MCF 10A (cell line): ENCODE measurements around the gene SPOUT1. TPM values are rescaled to one million over a fixed set of nuclear protein-coding genes. Genes with fewer than 3 reads are reported as not detected.
"Not testable (repeated sequence)": the region's sequence is repeated elsewhere in the genome, so short reads cannot be mapped to it uniquely, and the experiment has no call there.

Experiments
- BruUV-seq: library from RNA; stranded (reverse); fragments of 400-500 nt; replicated peaks from 2 replicates; lab custom pipeline; 2021; lab: Mats Ljungman, UMichigan
- CTCF ChIA-PET: fragments of 300-600 bp; sonication (Branson Sonifier 250); formaldehyde crosslinking; extraction: SDS; loops from one replicate; lab custom pipeline; 2021; ENCODE audit warnings: antibody characterized with exemption, inconsistent platforms; lab: Yijun Ruan, JAX
- POLR2A ChIA-PET: fragments of 300-600, 350-650 bp; sonication (Branson Sonifier 250); formaldehyde crosslinking; extraction: SDS; loops from one replicate; lab custom pipeline; 2020; ENCODE audit warnings: antibody characterized with exemption, inconsistent platforms; lab: Yijun Ruan, JAX
- DNase-seq: peaks from one replicate; pipeline ENCODE4 v3.0.0-alpha.2; 2018; ENCODE audit not compliant: unreplicated experiment
- H3K27ac Mint-ChIP-seq: one replicate; pipeline ENCODE4 v1.8.0; 2022; ENCODE audit warnings: mild to moderate bottlenecking, low read depth, mixed read lengths; ENCODE audit not compliant: unreplicated experiment
- H3K27me3 Mint-ChIP-seq: one replicate; pipeline ENCODE4 v1.8.0; 2022; ENCODE audit warnings: mixed read lengths; ENCODE audit not compliant: insufficient read depth, unreplicated experiment
- H3K36me3 Mint-ChIP-seq: one replicate; pipeline ENCODE4 v1.8.0; 2022; ENCODE audit warnings: mild to moderate bottlenecking, moderate library complexity, mixed read lengths; ENCODE audit not compliant: insufficient read depth, unreplicated experiment
- H3K4me1 Mint-ChIP-seq: one replicate; pipeline ENCODE4 v1.8.0; 2022; ENCODE audit warnings: mixed read lengths; ENCODE audit not compliant: insufficient read depth, unreplicated experiment
- H3K4me3 Mint-ChIP-seq: one replicate; pipeline ENCODE4 v1.8.0; 2022; ENCODE audit warnings: mild to moderate bottlenecking, moderate library complexity, mixed read lengths; ENCODE audit not compliant: unreplicated experiment
- H3K9me3 Mint-ChIP-seq: one replicate; pipeline ENCODE4 v1.8.0; 2022; ENCODE audit warnings: mixed read lengths; ENCODE audit not compliant: unreplicated experiment
- intact Hi-C: fragments of 100-400 bp; cut with micrococcal nuclease; formaldehyde crosslinking; loops from 2 replicates; pipeline ENCODE4 v1.14.1; 2022
- total RNA-seq: library from RNA; stranded (reverse); gene quantifications from 2 replicates; pipeline ENCODE4 v1.2.3, GENCODE V29; 2022
- TF ChIP-seq, protein P1 (sequence below): fragments of 200-600 bp; IDR thresholded peaks from one replicate; pipeline ENCODE4 v1.8.0; 2022; ENCODE audit warnings: antibody characterized with exemption, mild to moderate bottlenecking; ENCODE audit not compliant: unreplicated experiment

Gene SPOUT1
- total RNA-seq, 1 experiment from 2014 or later, result 32.4 TPM

DNA sequence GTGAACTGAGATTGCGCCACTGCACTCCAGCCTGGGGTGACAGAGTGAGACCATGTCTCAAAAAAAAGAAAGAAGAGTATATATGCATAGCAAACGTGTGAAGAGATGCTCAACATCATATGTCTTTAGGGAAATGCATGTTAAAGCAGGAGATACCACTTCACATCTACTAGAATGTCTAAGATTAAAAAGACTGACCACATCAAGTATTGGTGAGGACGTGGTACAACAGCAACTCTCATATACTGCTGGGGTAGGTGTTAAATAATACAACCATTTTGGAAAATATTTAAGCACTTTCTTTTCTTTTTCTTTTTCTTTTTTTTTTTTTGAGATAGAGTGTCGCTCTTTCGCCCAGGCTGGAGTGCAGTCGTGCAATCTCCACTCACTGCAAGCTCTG is 44.2 kb downstream of the SPOUT1 start:
- intact Hi-C loops, result no loop called here
- ChIA-PET CTCF (interaction anchor here (0.7 kb wide), 1 partner anchor 218 kb away, joined by 3 read pairs; no protein-coding TSS in a partner anchor), POLR2A (interaction anchor here (1.1 to 1.7 kb wide), 2 partner anchors 14 to 33 kb away, joined by 3 to 7 read pairs; partner anchors contain the start of gene ZER1)
- Mint-ChIP-seq H3K9me3 (peaks cover 7% of the 10 kb centered on the region), H3K27ac (no peak overlapping the region), H3K4me3 (no peak overlapping the region), H3K36me3 (peaks cover 1% of the 10 kb centered on the region), H3K4me1 (no peaks in the 10 kb centered on the region), H3K27me3 (no peaks in the 10 kb centered on the region)
- TF ChIP-seq, protein P1, sequence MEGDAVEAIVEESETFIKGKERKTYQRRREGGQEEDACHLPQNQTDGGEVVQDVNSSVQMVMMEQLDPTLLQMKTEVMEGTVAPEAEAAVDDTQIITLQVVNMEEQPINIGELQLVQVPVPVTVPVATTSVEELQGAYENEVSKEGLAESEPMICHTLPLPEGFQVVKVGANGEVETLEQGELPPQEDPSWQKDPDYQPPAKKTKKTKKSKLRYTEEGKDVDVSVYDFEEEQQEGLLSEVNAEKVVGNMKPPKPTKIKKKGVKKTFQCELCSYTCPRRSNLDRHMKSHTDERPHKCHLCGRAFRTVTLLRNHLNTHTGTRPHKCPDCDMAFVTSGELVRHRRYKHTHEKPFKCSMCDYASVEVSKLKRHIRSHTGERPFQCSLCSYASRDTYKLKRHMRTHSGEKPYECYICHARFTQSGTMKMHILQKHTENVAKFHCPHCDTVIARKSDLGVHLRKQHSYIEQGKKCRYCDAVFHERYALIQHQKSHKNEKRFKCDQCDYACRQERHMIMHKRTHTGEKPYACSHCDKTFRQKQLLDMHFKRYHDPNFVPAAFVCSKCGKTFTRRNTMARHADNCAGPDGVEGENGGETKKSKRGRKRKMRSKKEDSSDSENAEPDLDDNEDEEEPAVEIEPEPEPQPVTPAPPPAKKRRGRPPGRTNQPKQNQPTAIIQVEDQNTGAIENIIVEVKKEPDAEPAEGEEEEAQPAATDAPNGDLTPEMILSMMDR, result no peak
- DNase-seq, result no peak
- no TSS peak for BruUV-seq

DNA sequence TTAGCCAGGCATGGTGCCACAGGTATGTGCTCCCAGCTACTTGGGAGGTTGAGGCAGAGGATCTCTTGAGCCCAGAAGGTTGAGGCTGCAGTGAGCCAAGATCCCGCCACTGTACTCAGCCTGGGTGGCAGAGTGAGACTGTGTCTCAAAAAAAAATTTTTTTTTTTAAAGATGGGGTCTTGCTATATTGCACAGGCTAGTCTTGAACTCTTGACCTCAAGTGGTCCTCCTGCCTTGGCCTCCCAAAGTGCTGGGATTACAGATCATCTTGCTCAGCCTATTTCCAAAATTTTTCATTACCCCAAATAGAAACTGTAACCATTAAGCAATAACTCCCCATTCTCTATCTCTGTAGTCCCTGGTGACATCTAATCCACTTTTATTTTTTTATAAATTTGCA is 46.9 kb downstream of the SPOUT1 start:
- no peaks in the 10 kb centered on the region for H3K4me1 Mint-ChIP-seq
- no peak for DNase-seq
- H3K9me3 Mint-ChIP-seq, result peaks cover 7% of the 10 kb centered on the region
- TF ChIP-seq, protein P1, result no peak
- H3K4me3 Mint-ChIP-seq, result no peak overlapping the region
- H3K27ac Mint-ChIP-seq, result no peak overlapping the region
- CTCF ChIA-PET, result interaction anchor here (0.5 to 0.7 kb wide), 3 partner anchors 101 to 145 kb away, joined by 3 to 5 read pairs (median 3); no protein-coding TSS in a partner anchor
- no TSS peak for BruUV-seq
- POLR2A ChIA-PET, result interaction anchor here (0.6 to 2.3 kb wide), 6 partner anchors 9 to 162 kb away, joined by 3 to 8 read pairs (median 4); partner anchors contain the start of gene ZER1
- no peaks in the 10 kb centered on the region for H3K27me3 Mint-ChIP-seq
- intact Hi-C loops, result no loop called here
- H3K36me3 Mint-ChIP-seq, result no peaks in the 10 kb centered on the region

DNA sequence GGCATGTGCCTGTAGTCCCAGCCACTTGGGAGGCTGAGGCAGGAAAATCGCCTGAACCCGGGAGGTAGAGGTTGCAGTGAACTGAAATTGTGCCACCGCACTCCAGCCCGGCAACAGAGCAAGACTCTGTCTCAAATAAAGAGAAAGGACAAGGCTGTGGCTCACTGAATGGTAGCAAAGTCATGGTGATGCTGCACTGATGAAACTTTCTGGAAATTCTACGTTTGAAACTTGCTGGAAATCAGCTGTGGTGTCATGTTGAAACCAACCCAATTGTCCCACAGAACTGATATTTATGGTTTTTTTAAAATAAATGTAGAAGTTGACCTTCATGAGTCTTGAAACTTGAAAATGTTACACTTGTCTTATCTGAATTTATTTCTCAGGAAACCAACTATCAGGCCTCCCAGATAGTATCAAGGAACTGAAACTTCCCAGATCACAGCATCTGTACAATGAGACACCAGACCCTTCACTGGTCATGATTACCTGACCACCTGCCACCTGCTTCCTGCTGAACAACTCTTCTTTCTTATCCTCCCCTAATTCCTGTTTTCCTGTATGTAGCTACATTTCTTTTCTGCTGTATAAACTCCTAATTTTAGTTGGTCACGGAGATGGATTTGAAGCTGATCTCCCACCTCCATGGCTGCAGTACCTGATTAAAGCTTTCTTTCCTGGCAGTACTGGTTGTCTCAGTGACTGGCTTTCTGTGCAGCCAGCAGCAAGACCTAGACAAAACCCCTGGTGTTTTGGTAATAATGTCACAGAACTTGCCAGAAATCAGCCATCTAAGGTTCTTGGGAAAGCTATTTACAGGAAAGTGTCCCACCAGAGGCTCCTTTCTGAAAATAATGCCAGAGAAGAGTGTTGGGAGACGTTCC is 48.2 kb downstream of the SPOUT1 start:
- intact Hi-C loops, result no loop called here
- TF ChIP-seq, protein P1, result no peak
- CTCF ChIA-PET, result no interaction called here

DNA sequence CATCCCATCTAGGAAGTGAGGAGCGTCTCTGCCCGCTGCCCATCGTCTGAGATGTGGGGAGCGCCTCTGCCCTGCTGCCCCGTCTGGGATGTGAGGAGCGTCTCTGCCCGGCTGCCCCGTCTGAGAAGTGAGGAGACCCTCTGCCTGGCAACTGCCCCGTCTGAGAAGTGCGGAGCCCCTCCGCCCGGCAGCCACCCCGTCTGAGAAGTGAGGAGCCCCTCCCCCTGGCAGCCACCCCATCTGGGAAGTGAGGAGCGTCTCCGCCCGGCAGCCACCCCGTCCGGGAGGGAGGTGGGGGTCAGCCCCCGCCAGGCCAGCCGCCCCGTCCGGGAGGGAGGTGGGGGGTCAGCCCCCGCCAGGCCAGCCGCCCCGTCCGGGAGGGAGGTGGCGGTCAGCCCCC is 49.5 kb downstream of the SPOUT1 start:
- BruUV-seq, H3K27ac Mint-ChIP-seq, DNase-seq, H3K9me3 Mint-ChIP-seq, H3K36me3 Mint-ChIP-seq, intact Hi-C loops, H3K27me3 Mint-ChIP-seq, CTCF ChIA-PET, H3K4me1 Mint-ChIP-seq, POLR2A ChIA-PET, H3K4me3 Mint-ChIP-seq: not testable (repeated sequence)

More for the DNA sequence above, 48.2 kb downstream of the SPOUT1 start:
- no peak for DNase-seq
- no peaks in the 10 kb centered on the region for H3K27me3 Mint-ChIP-seq
- H3K4me3 Mint-ChIP-seq, result no peak overlapping the region
- POLR2A ChIA-PET, result interaction anchor here (1.0 to 2.3 kb wide), 2 partner anchors 10 to 37 kb away, joined by 3 to 8 read pairs; partner anchors contain the start of genes ENDOG and ZER1
- H3K36me3 Mint-ChIP-seq, result no peaks in the 10 kb centered on the region
- H3K27ac Mint-ChIP-seq, result no peak overlapping the region
- no peaks in the 10 kb centered on the region for H3K4me1 Mint-ChIP-seq
- H3K9me3 Mint-ChIP-seq, result peaks cover 7% of the 10 kb centered on the region
- BruUV-seq, result no TSS peak
